Spleen (tissue), 7 donors: ENCODE data around the gene TTLL11.

ENCODE experiments used
- POLR2A ChIP-seq, 3 donors: fragments of 450-650 bp; IDR thresholded peaks; one replicate each; pipeline ENCODE4 v1.5.1; 2017; ENCODE audit warnings: antibody characterized with exemption in 3 of 3, mild to moderate bottlenecking in 1 of 3
- TF ChIP-seq, protein P1 (sequence below), 11 experiments: fragments of 200-600 bp in 7 of 11; fragments of 450-650 bp in 4 of 11; sonication (generic) in 4 of 11; IDR thresholded peaks in 8 of 11; conservative IDR thresholded peaks in 3 of 11; 1 replicate in 7 of 11; 2 replicates in 4 of 11; pipeline versions ENCODE4 v1.4.0 to v1.8.0; 2016 to 2021; ENCODE audit warnings: antibody characterized with exemption in 11 of 11, inconsistent platforms in 4 of 11, mild to moderate bottlenecking in 1 of 11
- donor health status: DM: no; HTN: no; CAD: no; lungs with moderate emphysema.
- donor health status: DM: no; HTN: no; CAD: no.
- donor health status: DM: no; HTN: no; CAD: no.

DNA sequence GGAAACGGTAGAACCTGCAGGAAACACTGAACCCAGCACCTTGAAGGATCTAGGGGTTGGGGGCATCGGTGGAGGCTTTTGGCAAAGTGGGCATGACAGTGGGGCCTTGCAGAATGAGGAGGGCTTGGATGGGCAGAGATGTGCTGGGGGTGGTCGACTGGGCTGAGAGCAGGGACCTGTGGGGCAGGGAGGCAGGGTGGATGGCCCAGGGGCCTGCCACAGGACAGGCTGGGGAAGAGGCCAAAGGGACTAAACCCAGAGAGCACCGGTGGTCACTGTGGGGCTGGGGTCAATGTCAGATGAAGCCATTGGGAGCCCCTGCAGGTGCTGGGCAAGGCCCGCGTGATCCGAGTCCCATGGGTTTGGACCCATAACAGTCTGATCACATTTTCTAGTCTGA is 266.4 kb downstream of the TTLL11 start:
- TF ChIP-seq, protein P1, sequence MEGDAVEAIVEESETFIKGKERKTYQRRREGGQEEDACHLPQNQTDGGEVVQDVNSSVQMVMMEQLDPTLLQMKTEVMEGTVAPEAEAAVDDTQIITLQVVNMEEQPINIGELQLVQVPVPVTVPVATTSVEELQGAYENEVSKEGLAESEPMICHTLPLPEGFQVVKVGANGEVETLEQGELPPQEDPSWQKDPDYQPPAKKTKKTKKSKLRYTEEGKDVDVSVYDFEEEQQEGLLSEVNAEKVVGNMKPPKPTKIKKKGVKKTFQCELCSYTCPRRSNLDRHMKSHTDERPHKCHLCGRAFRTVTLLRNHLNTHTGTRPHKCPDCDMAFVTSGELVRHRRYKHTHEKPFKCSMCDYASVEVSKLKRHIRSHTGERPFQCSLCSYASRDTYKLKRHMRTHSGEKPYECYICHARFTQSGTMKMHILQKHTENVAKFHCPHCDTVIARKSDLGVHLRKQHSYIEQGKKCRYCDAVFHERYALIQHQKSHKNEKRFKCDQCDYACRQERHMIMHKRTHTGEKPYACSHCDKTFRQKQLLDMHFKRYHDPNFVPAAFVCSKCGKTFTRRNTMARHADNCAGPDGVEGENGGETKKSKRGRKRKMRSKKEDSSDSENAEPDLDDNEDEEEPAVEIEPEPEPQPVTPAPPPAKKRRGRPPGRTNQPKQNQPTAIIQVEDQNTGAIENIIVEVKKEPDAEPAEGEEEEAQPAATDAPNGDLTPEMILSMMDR (IDR thresholded peaks at IDR 0.05 in 8 of 11, conservative IDR thresholded peaks at IDR 0.05 in 3 of 11): no peak
- TF ChIP-seq POLR2A (IDR thresholded peaks at IDR 0.05): no peak
